GM21515 (cell line): ENCODE measurements around the gene SNHG17.
"Not testable (repeated sequence)": the region's sequence is repeated elsewhere in the genome, so short reads cannot be mapped to it uniquely, and the experiment has no call there.

Experiments
- ATAC-seq: cut with Tn5 transposase; IDR thresholded peaks from one replicate; pipeline ENCODE4 v1.9.1; 2021; ENCODE audit not compliant: unreplicated experiment

The SNHG17 gene

GRCh38 chr20:38421915-38422314 lies 13.2 kb downstream of the SNHG17 start:
- ATAC-seq = no peak

GRCh38 chr20:38420388-38421085 lies 14.6 kb downstream of the SNHG17 start:
- no peak for ATAC-seq

- no peak for ATAC-seq
These were observed 16.5 kb downstream of the SNHG17 start for GRCh38 chr20:38418509-38419204.

GRCh38 chr20:38414769-38415450 lies 20.2 kb downstream of the SNHG17 start:
- ATAC-seq = no peak

- ATAC-seq = no peak
These were observed 22.1 kb downstream of the SNHG17 start for GRCh38 chr20:38412877-38413577.

- not testable (repeated sequence) for ATAC-seq
These were observed 27.3 kb downstream of the SNHG17 start for GRCh38 chr20:38407822-38408221.

- no peak for ATAC-seq
These were observed 27.8 kb downstream of the SNHG17 start for GRCh38 chr20:38407321-38407720.

GRCh38 chr20:38406476-38406875 lies 28.7 kb downstream of the SNHG17 start:
- no peak for ATAC-seq

GRCh38 chr20:38405132-38405531 lies 30.0 kb downstream of the SNHG17 start:
- no peak for ATAC-seq

GRCh38 chr20:38404016-38404415 lies 31.1 kb downstream of the SNHG17 start:
- no peak for ATAC-seq

GRCh38 chr20:38402816-38403215 lies 32.3 kb downstream of the SNHG17 start:
- no peak for ATAC-seq

GRCh38 chr20:38402089-38402488 lies 33.0 kb downstream of the SNHG17 start:
- ATAC-seq = no peak

- not testable (repeated sequence) for ATAC-seq
These were observed 39.3 kb downstream of the SNHG17 start for GRCh38 chr20:38395751-38396395.

- no peak for ATAC-seq
These were observed 40.0 kb downstream of the SNHG17 start for GRCh38 chr20:38395165-38395564.

GRCh38 chr20:38393259-38393658 lies 41.9 kb downstream of the SNHG17 start:
- no peak for ATAC-seq

- ATAC-seq = no peak
These were observed 42.8 kb downstream of the SNHG17 start for GRCh38 chr20:38392356-38392755.

GRCh38 chr20:38387953-38388352 lies 47.2 kb downstream of the SNHG17 start:
- no peak for ATAC-seq

GRCh38 chr20:38386851-38387250 lies 48.3 kb downstream of the SNHG17 start:
- ATAC-seq = no peak

GRCh38 chr20:38386004-38386403 lies 49.1 kb downstream of the SNHG17 start:
- no peak for ATAC-seq

- ATAC-seq = no peak
These were observed 52.0 kb downstream of the SNHG17 start for GRCh38 chr20:38383147-38383546.

GRCh38 chr20:38377838-38378237 lies 57.3 kb downstream of the SNHG17 start:
- not testable (repeated sequence) for ATAC-seq
